HepG2 (cell line): Measurements from ENCODE around the gene OGFR. TPM values are rescaled to one million over a fixed set of nuclear protein-coding genes. Genes with fewer than 3 reads are reported as not detected.

ENCODE experiments used
- AGO2 ChIP-seq: fragments of 200-400 bp; formaldehyde crosslinking; optimal IDR thresholded peaks from 2 replicates; pipeline ENCODE3; 2017; ENCODE audit warnings: mild to moderate bottlenecking, low read depth, low read length, moderate library complexity
- ATF3 ChIP-seq: sonication (generic); formaldehyde crosslinking; IDR thresholded peaks from 2 replicates; pipeline ENCODE4 v1.4.0; 2020; ENCODE audit warnings: missing genetic modification reagents
- FOXM1 ChIP-seq: sonication (generic); formaldehyde crosslinking; IDR thresholded peaks from 2 replicates; pipeline ENCODE4 v1.5.0; 2020; ENCODE audit warnings: missing genetic modification reagents
- GABPB1 ChIP-seq: IDR thresholded peaks from 2 replicates; pipeline ENCODE4 v1.6.1; 2016; ENCODE audit warnings: mild to moderate bottlenecking, missing genetic modification reagents, moderate library complexity, missing compliant biosample characterization
- MEIS1 ChIP-seq: sonication (generic); formaldehyde crosslinking; IDR thresholded peaks from 2 replicates; pipeline ENCODE4 v1.9.0; 2021; ENCODE audit warnings: mild to moderate bottlenecking, missing genetic modification reagents, moderate library complexity, borderline replicate concordance
- NFIB ChIP-seq: sonication (generic); formaldehyde crosslinking; IDR thresholded peaks from 2 replicates; pipeline ENCODE4 v1.9.0; 2021; ENCODE audit warnings: missing genetic modification reagents, mild to moderate bottlenecking, borderline replicate concordance
- NFYB ChIP-seq: sonication (generic); formaldehyde crosslinking; IDR thresholded peaks from 2 replicates; pipeline ENCODE4 v1.4.0; 2020; ENCODE audit warnings: missing genetic modification reagents
- PLRG1 ChIP-seq: fragments of 450-650 bp; conservative IDR thresholded peaks from 2 replicates; pipeline ENCODE4 v1.6.1; 2016
- SMC3 ChIP-seq: IDR thresholded peaks from 2 replicates; pipeline ENCODE4 v1.6.1; 2011; ENCODE audit warnings: low read length, improper control_type of control experiment
- SP1 ChIP-seq, 2 experiments: fragments of 450-650 bp in 1 of 2; sonication (generic) in 1 of 2; formaldehyde crosslinking in 1 of 2; IDR thresholded peaks; 2 replicates each; pipeline versions ENCODE4 v1.4.0 to v1.6.1; 2016 to 2020; ENCODE audit warnings: missing genetic modification reagents in 1 of 2
- SYNCRIP ChIP-seq: fragments of 200-400 bp; formaldehyde crosslinking; IDR thresholded peaks from 2 replicates; pipeline ENCODE4 v1.6.1; 2018; ENCODE audit warnings: mild to moderate bottlenecking, low read depth, low read length; ENCODE audit not compliant: insufficient read depth
- TBX3 ChIP-seq: fragments of 450-650 bp; IDR thresholded peaks from 2 replicates; pipeline ENCODE4 v1.6.1; 2017; ENCODE audit warnings: antibody characterized with exemption, mild to moderate bottlenecking, inconsistent platforms, borderline replicate concordance
- ZEB1 ChIP-seq: IDR thresholded peaks from 2 replicates; pipeline ENCODE4 v1.6.1; 2012; ENCODE audit warnings: mild to moderate bottlenecking, low read depth, inconsistent platforms; ENCODE audit not compliant: insufficient replicate concordance
- ZNF143 ChIP-seq: sonication (generic); formaldehyde crosslinking; IDR thresholded peaks from 2 replicates; pipeline ENCODE4 v1.4.0; 2020; ENCODE audit warnings: missing genetic modification reagents
- ZNF20 ChIP-seq: sonication (generic); formaldehyde crosslinking; IDR thresholded peaks from 2 replicates; pipeline ENCODE4 v1.4.0; 2020; ENCODE audit warnings: mild to moderate bottlenecking, moderate library complexity, missing genetic modification reagents
- ZNF337 ChIP-seq: sonication (generic); formaldehyde crosslinking; IDR thresholded peaks from 2 replicates; pipeline ENCODE4 v1.5.1; 2020; ENCODE audit warnings: missing genetic modification reagents, low read depth, mild to moderate bottlenecking, borderline replicate concordance
- ZNF430 ChIP-seq: sonication (generic); formaldehyde crosslinking; IDR thresholded peaks from 2 replicates; pipeline ENCODE4 v1.9.0; 2021; ENCODE audit warnings: mild to moderate bottlenecking, missing genetic modification reagents
- ZNF501 ChIP-seq: sonication (generic); formaldehyde crosslinking; IDR thresholded peaks from 2 replicates; pipeline ENCODE4 v1.5.1; 2020; ENCODE audit warnings: mild to moderate bottlenecking, moderate library complexity, missing genetic modification reagents
- ZNF570 ChIP-seq: sonication (generic); formaldehyde crosslinking; IDR thresholded peaks from 2 replicates; pipeline ENCODE4 v1.4.0; 2020; ENCODE audit warnings: mild to moderate bottlenecking, missing genetic modification reagents, borderline replicate concordance
- ZNF746 ChIP-seq: sonication (generic); formaldehyde crosslinking; IDR thresholded peaks from 2 replicates; pipeline ENCODE4 v1.8.0; 2022; ENCODE audit warnings: mild to moderate bottlenecking, missing genetic modification reagents
- ZNF75D ChIP-seq: sonication (generic); formaldehyde crosslinking; IDR thresholded peaks from 2 replicates; pipeline ENCODE4 v1.8.1; 2023; ENCODE audit warnings: missing genetic modification reagents, mild to moderate bottlenecking, borderline replicate concordance
- ZNF773 ChIP-seq: sonication (generic); formaldehyde crosslinking; IDR thresholded peaks from 2 replicates; pipeline ENCODE4 v1.4.0; 2020; ENCODE audit warnings: missing genetic modification reagents, borderline replicate concordance
- ZSCAN21 ChIP-seq: sonication (generic); formaldehyde crosslinking; IDR thresholded peaks from 2 replicates; pipeline ENCODE4 v1.8.0; 2022; ENCODE audit warnings: mild to moderate bottlenecking, missing genetic modification reagents, moderate library complexity, borderline replicate concordance
- polyA plus RNA-seq, 8 experiments: library from polyadenylated mRNA; depleted of rRNA in 3 of 8; stranded (reverse) in 7 of 8; unstranded in 1 of 8; fragments of >200 nt; fragmentation: Illumina TruSeq in 4 of 8; extraction: Trizol in 4 of 8; gene quantifications; 2 replicates each; pipeline versions ENCODE4 v1.2.1 to v1.2.3, GENCODE V29; 2011 to 2016; ENCODE audit warnings: low read depth in 4 of 8, missing spikeins in 1 of 8, mixed read lengths in 1 of 8; ENCODE audit not compliant: insufficient read depth in 1 of 8
- total RNA-seq, 5 experiments: library from RNA; depleted of rRNA; stranded (reverse); fragments of >200 nt; fragmentation: Illumina TruSeq; extraction: Trizol; gene quantifications; 2 replicates each; pipeline ENCODE4 v1.2.3, GENCODE V29; 2016; ENCODE audit warnings: low read depth in 1 of 5
- TF ChIP-seq, protein P1 (sequence below): sonication (generic); formaldehyde crosslinking; IDR thresholded peaks from 2 replicates; pipeline ENCODE4 v1.4.0; 2020; ENCODE audit warnings: mild to moderate bottlenecking, missing genetic modification reagents, borderline replicate concordance
- TF ChIP-seq, protein P2 (sequence below): conservative IDR thresholded peaks from 2 replicates; pipeline ENCODE4 v1.6.1; 2018; ENCODE audit warnings: missing genetic modification reagents
- TF ChIP-seq, protein P3 (sequence below): sonication (generic); formaldehyde crosslinking; IDR thresholded peaks from 2 replicates; pipeline ENCODE4 v1.5.0; 2020; ENCODE audit warnings: missing genetic modification reagents, mild to moderate bottlenecking, borderline replicate concordance

Gene OGFR
- total and polyA plus RNA-seq, 2 of the 13 experiments (the other 11 are each of a cell fraction or from before 2014, with no cell fraction given): 47.7 to 81.8 TPM

DNA sequence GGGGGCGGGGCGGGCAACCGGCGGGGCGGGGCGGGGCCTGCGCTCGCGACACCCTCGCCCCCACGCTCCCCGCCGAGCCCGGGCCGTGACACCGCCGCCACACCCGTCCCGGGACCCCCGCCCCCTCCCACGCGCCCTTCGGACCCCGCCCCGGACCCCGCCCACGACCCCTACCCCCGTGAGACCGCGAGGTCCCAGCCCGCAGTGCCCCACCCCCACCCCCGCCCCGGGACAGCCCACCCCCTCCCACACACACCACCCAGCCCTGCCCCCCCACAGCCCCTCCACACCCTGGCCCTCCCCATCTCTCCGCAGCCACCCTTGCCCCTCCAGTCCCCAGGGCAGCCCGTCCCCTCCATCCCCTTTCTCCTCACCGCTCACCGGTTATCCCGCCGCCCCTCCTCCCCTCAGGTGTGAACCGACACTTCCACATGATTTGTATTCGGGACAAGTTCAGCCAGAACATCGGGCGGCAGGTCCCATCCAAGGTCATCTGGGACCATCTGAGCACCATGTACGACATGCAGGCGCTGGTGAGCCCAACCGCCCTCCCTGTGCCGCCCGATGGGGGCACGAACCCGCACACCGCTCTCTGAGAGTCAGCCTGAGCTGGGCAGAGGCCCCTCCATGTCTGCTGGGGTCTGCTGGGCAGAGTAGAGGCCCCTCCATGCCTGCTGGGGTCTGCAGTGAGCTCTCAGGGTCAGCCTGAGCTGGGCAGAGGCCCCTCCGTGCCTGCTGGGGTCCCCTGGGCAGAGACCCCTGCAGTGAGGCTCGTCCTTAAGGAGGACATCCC is 7.7 kb upstream of the OGFR start (continued):
- TF ChIP-seq, protein P1, sequence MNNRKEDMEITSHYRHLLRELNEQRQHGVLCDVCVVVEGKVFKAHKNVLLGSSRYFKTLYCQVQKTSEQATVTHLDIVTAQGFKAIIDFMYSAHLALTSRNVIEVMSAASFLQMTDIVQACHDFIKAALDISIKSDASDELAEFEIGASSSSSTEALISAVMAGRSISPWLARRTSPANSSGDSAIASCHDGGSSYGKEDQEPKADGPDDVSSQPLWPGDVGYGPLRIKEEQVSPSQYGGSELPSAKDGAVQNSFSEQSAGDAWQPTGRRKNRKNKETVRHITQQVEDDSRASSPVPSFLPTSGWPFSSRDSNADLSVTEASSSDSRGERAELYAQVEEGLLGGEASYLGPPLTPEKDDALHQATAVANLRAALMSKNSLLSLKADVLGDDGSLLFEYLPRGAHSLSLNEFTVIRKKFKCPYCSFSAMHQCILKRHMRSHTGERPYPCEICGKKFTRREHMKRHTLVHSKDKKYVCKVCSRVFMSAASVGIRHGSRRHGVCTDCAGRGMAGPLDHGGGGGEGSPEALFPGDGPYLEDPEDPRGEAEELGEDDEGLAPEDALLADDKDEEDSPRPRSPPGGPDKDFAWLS (CRISPR knock-in tag): no peak
- TF ChIP-seq GABPB1 (CRISPR knock-in tag) (0 out of 2 replicates have a peak, but pooled peaks have one; percentile 4), ZNF143 (CRISPR knock-in tag) (no peak), ZNF337 (CRISPR knock-in tag) (no peak), PLRG1 (no peak), SMC3 (no peak), AGO2 (no peak), NFIB (CRISPR knock-in tag) (no peak), FOXM1 (CRISPR knock-in tag) (no peak), TBX3 (peak; percentile 60; the same call in 1 of the 2 replicates), ZSCAN21 (CRISPR knock-in tag) (no peak), ZNF746 (CRISPR knock-in tag) (no peak), SP1 (IDR thresholded peaks at IDR 0.05) (no peak), SP1 (CRISPR knock-in tag; IDR thresholded peaks at IDR 0.05) (no peak), ATF3 (CRISPR knock-in tag) (0 out of 2 replicates have a peak, but pooled peaks have one; percentile 27), ZNF570 (CRISPR knock-in tag) (no peak), ZNF75D (CRISPR knock-in tag) (no peak), ZNF501 (CRISPR knock-in tag) (0 out of 2 replicates have a peak, but pooled peaks have one; percentile 39), ZNF20 (CRISPR knock-in tag) (no peak), ZEB1 (no peak), MEIS1 (no peak), ZNF773 (CRISPR knock-in tag) (peak; percentile 68; the same call in 1 of the 2 replicates), ZNF430 (CRISPR knock-in tag) (no peak), SYNCRIP (no peak), NFYB (CRISPR knock-in tag) (no peak)
- TF ChIP-seq, protein P2, sequence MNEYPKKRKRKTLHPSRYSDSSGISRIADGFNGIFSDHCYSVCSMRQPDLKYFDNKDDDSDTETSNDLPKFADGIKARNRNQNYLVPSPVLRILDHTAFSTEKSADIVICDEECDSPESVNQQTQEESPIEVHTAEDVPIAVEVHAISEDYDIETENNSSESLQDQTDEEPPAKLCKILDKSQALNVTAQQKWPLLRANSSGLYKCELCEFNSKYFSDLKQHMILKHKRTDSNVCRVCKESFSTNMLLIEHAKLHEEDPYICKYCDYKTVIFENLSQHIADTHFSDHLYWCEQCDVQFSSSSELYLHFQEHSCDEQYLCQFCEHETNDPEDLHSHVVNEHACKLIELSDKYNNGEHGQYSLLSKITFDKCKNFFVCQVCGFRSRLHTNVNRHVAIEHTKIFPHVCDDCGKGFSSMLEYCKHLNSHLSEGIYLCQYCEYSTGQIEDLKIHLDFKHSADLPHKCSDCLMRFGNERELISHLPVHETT (CRISPR knock-in tag): no peak
- TF ChIP-seq, protein P3, sequence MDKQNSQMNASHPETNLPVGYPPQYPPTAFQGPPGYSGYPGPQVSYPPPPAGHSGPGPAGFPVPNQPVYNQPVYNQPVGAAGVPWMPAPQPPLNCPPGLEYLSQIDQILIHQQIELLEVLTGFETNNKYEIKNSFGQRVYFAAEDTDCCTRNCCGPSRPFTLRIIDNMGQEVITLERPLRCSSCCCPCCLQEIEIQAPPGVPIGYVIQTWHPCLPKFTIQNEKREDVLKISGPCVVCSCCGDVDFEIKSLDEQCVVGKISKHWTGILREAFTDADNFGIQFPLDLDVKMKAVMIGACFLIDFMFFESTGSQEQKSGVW: no peak
